GM12873 (cell line): ENCODE measurements around the gene KLHL8.

Experiments used
- CTCF ChIP-seq: IDR thresholded peaks from 2 replicates; pipeline ENCODE4 v1.5.1; 2012; ENCODE audit warnings: low read depth, mild to moderate bottlenecking, moderate library complexity, low read length, control low read depth; ENCODE audit not compliant: insufficient read depth; ENCODE audit errors: missing control alignments

The KLHL8 gene

GRCh38 chr4:87174672-87175071 lies 45.7 kb downstream of the KLHL8 start:
- TF ChIP-seq CTCF, result no peak

- TF ChIP-seq CTCF, result no peak
These were observed 48.5 kb downstream of the KLHL8 start for GRCh38 chr4:87171944-87172343.

DNA sequence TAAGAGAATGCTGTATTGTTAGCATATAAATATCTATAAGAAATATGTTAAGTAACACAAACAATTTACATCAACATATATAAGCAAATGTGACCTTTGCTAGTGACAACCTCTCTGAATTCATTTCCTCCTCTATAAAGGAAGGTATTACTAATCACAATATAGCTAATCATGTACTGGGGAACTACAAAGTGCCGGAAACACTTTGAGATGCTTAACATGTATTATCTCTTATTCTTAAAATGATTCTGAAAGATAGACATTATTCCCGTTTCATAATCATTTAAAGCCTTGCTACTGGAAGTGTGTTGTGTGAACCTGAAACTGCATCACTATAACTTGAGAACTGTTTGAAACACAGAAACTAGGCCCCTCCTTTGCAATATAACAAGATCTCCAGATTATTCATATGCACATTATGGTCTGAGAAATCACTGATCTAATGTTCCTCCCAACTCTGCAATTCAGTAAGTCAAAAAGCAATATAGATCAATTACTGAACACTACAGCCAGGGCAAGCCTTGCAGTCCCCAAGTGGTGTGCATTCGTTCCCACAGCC lies 54.0 kb downstream of the KLHL8 start:
- TF ChIP-seq CTCF, result no peak

DNA sequence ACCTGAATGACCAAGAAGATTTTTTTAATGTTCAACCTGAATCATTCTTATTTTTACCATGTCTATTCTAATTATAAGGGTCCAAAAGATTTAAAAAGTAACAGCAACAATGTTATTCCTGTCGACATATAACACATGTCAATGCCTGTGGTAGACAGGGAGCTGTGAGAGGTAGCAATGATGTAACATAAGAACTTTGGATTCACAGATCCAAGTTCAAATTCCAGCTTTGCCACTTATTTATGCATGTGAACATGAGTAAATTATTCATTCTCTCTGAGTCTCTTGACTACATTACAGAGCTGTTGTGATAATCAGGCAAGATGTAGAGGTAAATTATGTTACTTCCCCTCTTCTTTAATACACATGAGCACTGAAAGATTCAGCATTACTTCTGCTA lies 54.5 kb downstream of the KLHL8 start:
- TF ChIP-seq CTCF, result no peak

DNA sequence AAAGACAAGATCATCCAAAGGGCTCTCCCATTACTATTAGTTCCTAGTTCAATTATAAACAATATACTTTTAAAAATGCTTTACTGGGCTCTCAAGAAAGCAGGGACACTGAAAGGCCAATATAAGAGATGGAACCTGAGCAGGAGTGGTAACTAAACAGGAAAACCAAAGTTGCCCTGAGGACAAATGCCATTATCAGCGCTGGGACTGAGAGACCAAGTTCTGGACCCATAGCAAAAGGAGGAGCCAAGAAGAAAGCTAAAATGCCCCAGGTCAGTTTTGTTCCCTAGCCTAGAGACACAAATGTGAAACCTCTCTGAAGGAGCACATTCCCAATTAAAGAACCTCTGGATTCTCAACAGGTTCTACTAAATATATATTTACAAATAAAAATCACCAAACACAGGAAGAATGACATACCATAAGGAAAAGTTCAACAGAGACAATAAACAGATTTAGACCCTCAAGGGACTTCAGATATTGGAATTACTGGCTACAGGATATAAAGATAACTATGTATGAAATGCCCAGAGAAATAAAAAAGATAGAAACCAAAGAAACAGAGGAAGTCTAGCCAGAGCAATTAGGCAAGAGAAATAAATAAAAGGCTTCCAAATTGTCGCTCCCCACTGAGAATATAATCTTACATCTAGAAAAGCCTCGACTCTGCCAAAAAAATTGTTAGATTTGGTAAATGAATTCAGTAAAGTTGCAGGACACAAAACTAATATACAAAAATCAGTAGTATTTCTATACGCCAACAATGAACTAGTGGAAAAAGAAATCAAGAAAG lies 67.1 kb downstream of the KLHL8 start:
- TF ChIP-seq CTCF, result no peak

- no peak for TF ChIP-seq CTCF
These were observed 67.9 kb downstream of the KLHL8 start for GRCh38 chr4:87152310-87153041.

- no peak for TF ChIP-seq CTCF
These were observed 68.7 kb downstream of the KLHL8 start for GRCh38 chr4:87151730-87152129.
